ENCODE data around the gene SNRNP48. TPM values are rescaled to one million over a fixed set of nuclear protein-coding genes. Genes with fewer than 3 reads are reported as not detected.

The SNRNP48 gene
- polyA plus RNA-seq, 1 of the 3 experiments (the other 2 are of a cell fraction) = 5.7 TPM

DNA sequence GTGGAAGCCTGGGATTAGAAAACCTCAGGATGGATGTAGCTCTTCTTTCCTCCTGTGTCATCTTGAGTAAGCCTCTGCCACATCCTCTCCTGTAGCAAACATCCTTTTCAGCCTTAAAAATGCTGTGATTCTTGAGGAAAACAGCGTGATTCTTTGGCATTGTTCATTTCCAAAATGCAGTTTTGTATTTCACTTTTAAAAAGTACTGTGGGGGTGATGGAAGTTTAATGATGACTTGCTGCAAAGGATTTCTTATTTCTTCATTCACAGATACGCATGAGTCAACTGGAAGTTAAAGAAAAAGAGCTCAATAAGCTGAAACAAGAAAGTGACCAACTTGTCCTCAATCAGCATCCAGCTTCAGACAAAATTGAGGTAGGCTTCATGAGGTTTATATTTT lies 23.9 kb upstream of the SNRNP48 start:
- Histone ChIP-seq H2AFZ (ENCODE audit: low read depth) (no peak overlapping the region), H3K27ac (ENCODE audit: low read depth in 2 of 2, low read length in 1 of 2) (no peak overlapping the region), H3K4me3 (ENCODE audit: low read depth in 2 of 2, low read length in 1 of 2) (no peak overlapping the region), H3F3A (replicated peaks; ENCODE audit: insufficient read depth) (no peaks in the 10 kb centered on the region), H3K36me3 (replicated peaks in 1 of 2; ENCODE audit: control insufficient read depth in 1 of 2, insufficient read depth in 2 of 2, low read length in 1 of 2) (no peaks in the 10 kb centered on the region), H3K9me3 (no peaks in the 10 kb centered on the region), H3K27me3 (ENCODE audit: insufficient read depth) (peaks cover 43% of the 10 kb centered on the region), H4K20me1 (ENCODE audit: insufficient read depth) (no peaks in the 10 kb centered on the region), H3K4me2 (no peak overlapping the region), H3K4me1 (ENCODE audit: control insufficient read depth in 1 of 2, insufficient read depth in 2 of 2, low read depth in 1 of 2, low read length in 1 of 2) (no peaks in the 10 kb centered on the region; a peak in 1 of 4 replicates), H3K9ac (no peak overlapping the region), H3K9me2 (no peaks in the 10 kb centered on the region), H3K79me2 (ENCODE audit: insufficient read depth) (no peaks in the 10 kb centered on the region)
- CTCF ChIA-PET = no interaction called here
- WGBS (ENCODE audit: low lambda C conversion rate) = 14% methylated on average over 2 of the region's 2 CpGs
- POLR2A ChIA-PET = no interaction called here
- no peak for DNase-seq
- no peak for TF ChIP-seq EP300 (IDR thresholded peaks at IDR 0.05; ENCODE audit: borderline replicate concordance in 1 of 2, low read depth in 1 of 2, low read length in 1 of 2)
- no peak for TF ChIP-seq NRF1 (IDR thresholded peaks at IDR 0.05; ENCODE audit: low read depth, low read length)
- TF ChIP-seq, protein P1, sequence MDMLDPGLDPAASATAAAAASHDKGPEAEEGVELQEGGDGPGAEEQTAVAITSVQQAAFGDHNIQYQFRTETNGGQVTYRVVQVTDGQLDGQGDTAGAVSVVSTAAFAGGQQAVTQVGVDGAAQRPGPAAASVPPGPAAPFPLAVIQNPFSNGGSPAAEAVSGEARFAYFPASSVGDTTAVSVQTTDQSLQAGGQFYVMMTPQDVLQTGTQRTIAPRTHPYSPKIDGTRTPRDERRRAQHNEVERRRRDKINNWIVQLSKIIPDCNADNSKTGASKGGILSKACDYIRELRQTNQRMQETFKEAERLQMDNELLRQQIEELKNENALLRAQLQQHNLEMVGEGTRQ (IDR thresholded peaks at IDR 0.05; ENCODE audit: borderline replicate concordance, low read depth, low read length) = no peak

DNA sequence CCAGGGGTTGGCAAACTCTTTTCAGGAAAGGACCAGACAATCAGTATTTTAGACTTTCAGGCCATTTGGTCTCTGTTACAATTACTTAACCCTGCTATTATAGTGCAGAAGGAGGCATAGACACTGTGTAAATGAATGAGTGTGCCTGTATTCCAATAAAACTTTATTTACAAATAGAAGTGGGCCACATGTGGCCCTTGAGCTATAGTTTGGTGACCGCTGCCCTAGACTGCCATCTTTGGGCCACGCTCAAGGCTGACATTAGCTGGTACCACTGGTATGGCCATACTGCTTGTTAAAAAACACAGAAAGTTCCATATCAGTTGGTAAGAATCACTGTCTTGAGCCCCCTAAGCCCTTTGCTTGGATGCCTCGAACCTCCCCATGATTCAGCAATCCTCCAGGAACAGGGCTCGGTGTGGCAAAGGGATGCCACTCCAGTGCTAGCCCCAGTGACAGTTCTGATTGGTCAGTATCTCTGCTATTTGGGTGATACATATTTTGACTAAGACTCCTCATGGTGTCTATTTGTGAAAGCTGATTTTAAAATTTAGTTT lies 23.3 kb upstream of the SNRNP48 start:
- Histone ChIP-seq H3K9me3 (no peaks in the 10 kb centered on the region), H3K36me3 (replicated peaks in 1 of 2; ENCODE audit: control insufficient read depth in 1 of 2, insufficient read depth in 2 of 2, low read length in 1 of 2) (no peaks in the 10 kb centered on the region)
- CTCF ChIA-PET = no interaction called here

More for the DNA sequence above, 23.3 kb upstream of the SNRNP48 start:
- Histone ChIP-seq H3K79me2 (ENCODE audit: insufficient read depth) (no peaks in the 10 kb centered on the region), H3F3A (replicated peaks; ENCODE audit: insufficient read depth) (no peaks in the 10 kb centered on the region), H3K27me3 (ENCODE audit: insufficient read depth) (peaks cover 43% of the 10 kb centered on the region), H4K20me1 (ENCODE audit: insufficient read depth) (no peaks in the 10 kb centered on the region), H3K4me2 (no peak overlapping the region), H3K9ac (no peak overlapping the region), H3K27ac (ENCODE audit: low read depth in 2 of 2, low read length in 1 of 2) (no peak overlapping the region), H3K9me2 (no peaks in the 10 kb centered on the region), H2AFZ (ENCODE audit: low read depth) (no peak overlapping the region), H3K4me1 (ENCODE audit: control insufficient read depth in 1 of 2, insufficient read depth in 2 of 2, low read depth in 1 of 2, low read length in 1 of 2) (no peaks in the 10 kb centered on the region), H3K4me3 (ENCODE audit: low read depth in 2 of 2, low read length in 1 of 2) (no peak overlapping the region)
- POLR2A ChIA-PET = no interaction called here
- no peak for DNase-seq
- TF ChIP-seq, protein P1 (IDR thresholded peaks at IDR 0.05; ENCODE audit: borderline replicate concordance, low read depth, low read length) = no peak
- TF ChIP-seq EP300 (IDR thresholded peaks at IDR 0.05; ENCODE audit: borderline replicate concordance in 1 of 2, low read depth in 1 of 2, low read length in 1 of 2) (no peak), NRF1 (IDR thresholded peaks at IDR 0.05; ENCODE audit: low read depth, low read length) (no peak)
- TF ChIP-seq, protein P2, sequence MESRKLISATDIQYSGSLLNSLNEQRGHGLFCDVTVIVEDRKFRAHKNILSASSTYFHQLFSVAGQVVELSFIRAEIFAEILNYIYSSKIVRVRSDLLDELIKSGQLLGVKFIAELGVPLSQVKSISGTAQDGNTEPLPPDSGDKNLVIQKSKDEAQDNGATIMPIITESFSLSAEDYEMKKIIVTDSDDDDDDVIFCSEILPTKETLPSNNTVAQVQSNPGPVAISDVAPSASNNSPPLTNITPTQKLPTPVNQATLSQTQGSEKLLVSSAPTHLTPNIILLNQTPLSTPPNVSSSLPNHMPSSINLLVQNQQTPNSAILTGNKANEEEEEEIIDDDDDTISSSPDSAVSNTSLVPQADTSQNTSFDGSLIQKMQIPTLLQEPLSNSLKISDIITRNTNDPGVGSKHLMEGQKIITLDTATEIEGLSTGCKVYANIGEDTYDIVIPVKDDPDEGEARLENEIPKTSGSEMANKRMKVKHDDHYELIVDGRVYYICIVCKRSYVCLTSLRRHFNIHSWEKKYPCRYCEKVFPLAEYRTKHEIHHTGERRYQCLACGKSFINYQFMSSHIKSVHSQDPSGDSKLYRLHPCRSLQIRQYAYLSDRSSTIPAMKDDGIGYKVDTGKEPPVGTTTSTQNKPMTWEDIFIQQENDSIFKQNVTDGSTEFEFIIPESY (IDR thresholded peaks at IDR 0.05; ENCODE audit: borderline replicate concordance, low read depth) = no peak
- 19% methylated on average over 3 of the region's 4 CpGs for WGBS (ENCODE audit: low lambda C conversion rate)

All from SK-N-SH (cell line).